HG02642 (cell line): ENCODE results near the gene PIWIL4.
A peak's percentile ranks its signal among the peaks of the same experiment; 100 is the strongest.
"Not testable (repeated sequence)": the region's sequence is repeated elsewhere in the genome, so short reads cannot be mapped to it uniquely, and the experiment has no call there.

Experiments
- ATAC-seq: cut with Tn5 transposase; IDR thresholded peaks from one replicate; pipeline ENCODE4 v1.9.1; 2021; ENCODE audit warnings: mild to moderate bottlenecking; ENCODE audit not compliant: unreplicated experiment, poor library complexity

Gene PIWIL4

DNA sequence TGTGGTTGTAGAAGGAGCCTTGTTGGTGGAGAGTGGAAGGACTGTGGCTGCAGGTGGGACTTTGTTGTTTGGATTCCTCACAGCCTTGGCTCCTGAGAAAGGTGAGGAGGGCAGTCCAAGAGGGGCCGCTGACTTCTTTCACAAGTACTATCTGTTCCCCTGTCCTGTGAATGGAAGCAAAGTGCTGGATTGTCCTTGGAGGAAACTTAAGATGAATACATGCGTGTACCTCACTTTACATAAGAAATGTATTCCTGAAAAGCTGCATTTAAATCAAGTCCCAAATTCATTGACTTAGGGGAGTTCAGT lies 21.1 kb upstream of the PIWIL4 start:
- ATAC-seq, result no peak

GRCh38 chr11:94546886-94547285 lies 20.3 kb upstream of the PIWIL4 start:
- ATAC-seq, result no peak

GRCh38 chr11:94549146-94549545 lies 18.0 kb upstream of the PIWIL4 start:
- no peak for ATAC-seq

DNA sequence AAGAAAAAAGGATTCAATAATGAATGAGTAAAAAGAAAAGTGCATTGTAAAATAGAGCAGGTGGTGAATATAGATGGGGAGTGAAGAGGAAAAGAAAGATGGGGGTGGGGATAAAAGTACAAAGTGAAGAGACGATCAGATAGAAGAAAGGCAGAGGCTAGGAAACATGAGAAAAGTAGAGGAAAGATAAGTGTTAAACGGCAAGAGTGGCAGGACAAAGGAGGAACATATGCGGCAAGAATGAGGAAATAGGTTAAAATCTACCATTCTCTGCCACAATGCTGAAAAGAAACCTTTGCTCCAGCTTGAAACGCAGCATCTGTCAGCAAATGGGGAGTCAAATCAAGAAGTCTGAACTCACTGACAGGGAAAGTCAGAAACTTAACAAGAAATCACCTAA lies 16.7 kb upstream of the PIWIL4 start:
- peak; percentile 38 for ATAC-seq

- no peak for ATAC-seq
Observed at GRCh38 chr11:94553938-94554337, 13.2 kb upstream of the PIWIL4 start.

GRCh38 chr11:94555752-94556329 lies 11.3 kb upstream of the PIWIL4 start:
- ATAC-seq, result not testable (repeated sequence)

- no peak for ATAC-seq
Observed at GRCh38 chr11:94557421-94557820, 9.7 kb upstream of the PIWIL4 start.

- no peak for ATAC-seq
Observed at GRCh38 chr11:94557992-94558391, 9.2 kb upstream of the PIWIL4 start.

- no peak for ATAC-seq
Observed at GRCh38 chr11:94558468-94558867, 8.7 kb upstream of the PIWIL4 start.

DNA sequence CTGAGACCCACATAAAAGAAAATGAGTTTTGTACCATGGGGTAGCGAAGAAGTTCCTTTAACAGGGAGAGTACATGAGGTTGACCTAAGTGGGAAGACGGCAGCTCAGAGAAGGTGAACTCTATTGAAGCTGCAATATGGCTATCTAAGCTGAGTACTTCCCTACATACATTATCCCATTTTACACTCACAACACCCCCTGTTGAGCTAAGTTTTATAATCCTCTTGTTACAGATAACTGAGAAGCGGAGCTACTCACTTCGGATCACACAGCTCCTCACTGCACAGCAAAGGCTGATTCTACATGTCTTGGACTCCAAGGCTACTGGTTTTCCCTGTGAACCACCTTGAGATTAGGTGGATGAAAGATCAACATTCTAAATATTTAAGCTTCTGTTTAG lies 8.2 kb upstream of the PIWIL4 start:
- no peak for ATAC-seq

GRCh38 chr11:94559361-94559760 lies 7.8 kb upstream of the PIWIL4 start:
- no peak for ATAC-seq

- ATAC-seq, result no peak
Observed at GRCh38 chr11:94560834-94561233, 6.3 kb upstream of the PIWIL4 start.

DNA sequence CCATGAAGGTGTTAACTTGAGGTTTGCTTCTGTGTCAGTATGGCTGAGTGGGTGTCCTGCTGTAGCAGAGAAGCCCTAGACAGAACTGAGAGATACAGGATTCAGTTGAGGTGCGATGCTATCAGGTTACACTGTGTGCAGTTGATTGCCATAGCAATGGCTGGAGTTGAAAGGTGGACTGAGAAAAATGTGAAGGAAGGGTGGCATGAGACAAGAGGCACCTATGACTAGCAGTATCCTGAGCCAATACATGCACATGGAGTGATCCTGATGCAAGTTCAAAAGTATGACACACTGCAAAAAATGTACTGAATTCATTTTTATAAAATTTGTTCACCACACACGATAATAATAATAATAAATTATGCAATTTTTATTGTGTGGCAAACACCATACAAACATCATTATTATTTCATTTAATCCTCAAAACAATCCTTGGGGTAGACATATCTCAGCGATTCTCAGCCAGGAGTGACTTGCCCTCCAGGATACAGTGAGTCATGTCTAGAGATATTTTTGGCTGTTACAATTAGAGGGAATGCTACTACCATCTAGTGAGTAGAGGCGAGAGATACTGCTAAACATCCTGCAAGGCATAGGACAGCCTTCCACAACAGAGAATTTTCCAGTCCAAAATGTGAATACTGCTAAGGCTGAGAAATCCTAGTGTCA lies 3.9 kb upstream of the PIWIL4 start:
- no peak for ATAC-seq

- no peak for ATAC-seq
Observed at GRCh38 chr11:94563848-94564467, 3.2 kb upstream of the PIWIL4 start.

DNA sequence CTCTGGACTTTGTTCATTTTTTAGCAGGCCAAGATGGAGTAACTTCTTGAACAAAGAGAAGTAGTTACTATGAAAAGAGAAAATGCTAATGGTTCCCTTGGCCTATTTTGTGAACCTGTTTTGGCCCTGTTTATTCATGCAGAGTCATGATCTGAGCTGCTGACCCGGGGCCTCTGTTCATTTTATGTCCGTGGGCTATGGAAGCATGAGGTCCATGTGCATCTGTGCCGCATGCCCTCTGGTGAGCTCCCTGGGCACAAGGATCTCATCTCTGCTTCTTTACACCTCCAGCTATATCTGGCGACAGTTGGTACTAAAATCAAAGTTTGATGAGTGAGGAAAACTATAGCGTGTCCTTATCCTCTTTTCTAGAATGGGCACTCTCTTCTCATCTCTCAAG lies 1.0 kb downstream of the PIWIL4 start:
- no peak for ATAC-seq

GRCh38 chr11:94568717-94569116 lies 1.5 kb downstream of the PIWIL4 start:
- no peak for ATAC-seq

DNA sequence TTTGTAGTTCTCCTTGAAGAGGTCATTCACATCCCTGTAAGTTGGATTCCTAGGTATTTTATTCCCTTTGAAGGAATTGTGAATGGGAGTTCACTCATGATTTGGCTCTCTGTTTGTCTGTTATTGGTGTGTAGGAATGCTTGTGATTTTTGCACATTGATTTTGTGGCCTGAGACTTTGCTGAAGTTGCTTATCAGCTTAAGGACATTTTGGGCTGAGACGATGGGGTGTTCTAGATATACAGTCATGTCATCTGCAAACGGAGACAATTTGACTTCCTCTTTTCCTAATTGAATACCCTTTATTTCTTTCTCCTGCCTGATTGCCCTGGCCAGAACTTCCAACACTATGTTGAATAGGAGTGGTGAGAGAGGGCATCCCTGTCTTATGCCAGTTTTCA lies 5.8 kb downstream of the PIWIL4 start:
- not testable (repeated sequence) for ATAC-seq

- ATAC-seq, result no peak
Observed at GRCh38 chr11:94574193-94574961, 7.2 kb downstream of the PIWIL4 start.

DNA sequence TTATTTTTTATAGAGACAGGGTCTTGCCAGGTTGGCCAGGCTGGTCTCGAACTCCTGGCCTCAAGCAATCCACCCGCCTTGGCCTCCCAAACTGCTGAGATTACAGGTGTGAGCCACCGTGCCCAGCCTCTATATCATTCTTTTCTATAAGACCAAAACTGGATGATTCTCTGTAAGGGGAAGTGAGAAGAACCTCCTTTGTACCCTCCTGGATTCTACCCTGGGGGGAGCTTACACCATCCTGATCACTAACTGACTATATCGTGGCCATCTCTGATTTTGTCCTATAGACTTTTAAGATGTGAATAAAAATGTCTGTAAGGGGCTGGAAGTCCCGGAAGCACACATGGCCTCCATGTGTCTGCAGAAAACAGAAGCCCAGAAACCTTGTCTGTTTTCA lies 9.1 kb downstream of the PIWIL4 start:
- ATAC-seq, result no peak

DNA sequence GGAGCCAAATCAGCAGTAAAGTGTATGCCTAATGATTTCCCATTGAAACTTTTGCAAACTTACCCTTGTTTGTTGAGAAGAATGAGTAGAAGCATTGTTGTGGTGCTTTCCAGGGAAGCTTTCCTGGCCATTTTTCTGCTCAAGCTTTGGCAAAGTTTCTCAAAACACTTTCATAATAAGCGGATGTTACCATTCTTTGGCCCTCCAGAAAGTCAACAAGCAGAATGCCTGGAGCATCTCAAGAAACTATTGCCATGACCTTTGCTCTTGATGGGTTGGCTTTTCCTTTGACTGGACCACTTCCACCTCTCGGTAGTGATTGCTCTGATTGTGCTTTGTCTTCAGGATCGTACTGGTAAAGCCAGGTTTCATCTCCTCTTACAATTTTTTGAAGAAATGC lies 10.7 kb downstream of the PIWIL4 start:
- ATAC-seq, result no peak

- ATAC-seq, result peak; percentile 50
Observed at GRCh38 chr11:94581926-94582325, 14.8 kb downstream of the PIWIL4 start.
